HEK293 (cell line): ENCODE data around the gene ZFYVE28.

Source experiments
- CTCF ChIP-seq: fragments of 450-650 bp; formaldehyde crosslinking; IDR thresholded peaks from 2 replicates; pipeline ENCODE4 v1.5.1; 2016; ENCODE audit warnings: missing biosample characterization, missing genetic modification characterization
- YY1 ChIP-seq: fragments of 450-650 bp; formaldehyde crosslinking; IDR thresholded peaks from 2 replicates; pipeline ENCODE4 v1.5.1; 2018; ENCODE audit warnings: missing biosample characterization, missing genetic modification characterization
- ZNF112 ChIP-seq: fragments of 450-650 bp; formaldehyde crosslinking; IDR thresholded peaks from 2 replicates; pipeline ENCODE4 v1.5.0; 2017; ENCODE audit warnings: missing biosample characterization, missing genetic modification characterization
- ZNF121 ChIP-seq: fragments of 450-650 bp; formaldehyde crosslinking; IDR thresholded peaks from 2 replicates; pipeline ENCODE4 v1.5.1; 2016; ENCODE audit warnings: missing biosample characterization, missing genetic modification characterization
- ZNF221 ChIP-seq: fragments of 450-650 bp; formaldehyde crosslinking; IDR thresholded peaks from 2 replicates; pipeline ENCODE4 v1.5.1; 2017; ENCODE audit warnings: missing biosample characterization, missing genetic modification characterization, borderline replicate concordance
- ZNF311 ChIP-seq: fragments of 450-650 bp; formaldehyde crosslinking; IDR thresholded peaks from 2 replicates; pipeline ENCODE4 v1.5.1; 2017; ENCODE audit warnings: missing biosample characterization, missing genetic modification characterization, borderline replicate concordance
- ZNF449 ChIP-seq: fragments of 450-650 bp; formaldehyde crosslinking; IDR thresholded peaks from 2 replicates; pipeline ENCODE4 v1.5.1; 2017; ENCODE audit warnings: missing biosample characterization, mild to moderate bottlenecking, missing genetic modification characterization, moderate library complexity
- TF ChIP-seq, protein P1 (sequence below): fragments of 450-650 bp; formaldehyde crosslinking; IDR thresholded peaks from 2 replicates; pipeline ENCODE4 v1.5.1; 2017; ENCODE audit warnings: missing biosample characterization, missing genetic modification characterization
- TF ChIP-seq, protein P2 (sequence below): fragments of 450-650 bp; formaldehyde crosslinking; IDR thresholded peaks from 2 replicates; pipeline ENCODE4 v1.5.1; 2017; ENCODE audit warnings: missing biosample characterization, missing genetic modification characterization

DNA sequence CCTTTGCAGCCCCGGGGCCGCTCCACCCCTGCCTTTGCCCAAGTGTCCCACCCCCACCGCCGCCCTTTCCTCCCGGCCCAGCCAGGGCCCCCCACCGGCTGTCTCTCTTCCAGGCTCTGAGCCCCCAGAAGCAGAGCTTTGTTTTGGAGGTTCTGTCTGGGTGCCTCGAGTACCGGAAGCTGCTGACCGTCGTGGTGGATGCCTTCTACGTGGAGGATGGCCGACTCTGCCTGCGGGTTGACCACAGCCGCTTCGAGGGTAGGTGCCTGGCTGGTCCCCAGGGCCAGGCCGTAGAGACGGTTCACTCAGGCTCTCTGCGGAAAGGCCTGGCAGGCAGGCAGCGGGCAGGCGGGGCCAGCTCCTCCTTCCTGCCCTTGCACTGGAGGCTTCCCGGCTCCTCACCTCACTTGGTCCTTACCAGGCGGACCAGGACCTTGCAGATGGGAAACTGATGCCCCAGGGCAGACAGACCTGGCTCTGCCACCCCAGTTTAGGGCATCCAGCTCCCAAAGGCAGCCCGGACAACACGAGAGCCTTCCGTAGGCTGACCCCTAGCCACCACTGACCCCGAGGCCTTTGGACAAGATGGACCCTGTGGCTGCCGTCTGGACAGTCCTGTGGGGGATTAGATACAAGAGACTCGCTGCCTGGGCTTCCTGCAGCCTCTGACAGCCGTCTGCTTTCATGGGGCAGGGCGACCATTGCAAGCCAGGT is 18.5 kb upstream of the ZFYVE28 start:
- TF ChIP-seq, protein P1, sequence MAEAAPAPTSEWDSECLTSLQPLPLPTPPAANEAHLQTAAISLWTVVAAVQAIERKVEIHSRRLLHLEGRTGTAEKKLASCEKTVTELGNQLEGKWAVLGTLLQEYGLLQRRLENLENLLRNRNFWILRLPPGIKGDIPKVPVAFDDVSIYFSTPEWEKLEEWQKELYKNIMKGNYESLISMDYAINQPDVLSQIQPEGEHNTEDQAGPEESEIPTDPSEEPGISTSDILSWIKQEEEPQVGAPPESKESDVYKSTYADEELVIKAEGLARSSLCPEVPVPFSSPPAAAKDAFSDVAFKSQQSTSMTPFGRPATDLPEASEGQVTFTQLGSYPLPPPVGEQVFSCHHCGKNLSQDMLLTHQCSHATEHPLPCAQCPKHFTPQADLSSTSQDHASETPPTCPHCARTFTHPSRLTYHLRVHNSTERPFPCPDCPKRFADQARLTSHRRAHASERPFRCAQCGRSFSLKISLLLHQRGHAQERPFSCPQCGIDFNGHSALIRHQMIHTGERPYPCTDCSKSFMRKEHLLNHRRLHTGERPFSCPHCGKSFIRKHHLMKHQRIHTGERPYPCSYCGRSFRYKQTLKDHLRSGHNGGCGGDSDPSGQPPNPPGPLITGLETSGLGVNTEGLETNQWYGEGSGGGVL (tag by site-specific recombination): no peak
- no peak for TF ChIP-seq ZNF221 (tag by site-specific recombination)
- TF ChIP-seq CTCF (tag by site-specific recombination): no peak
- TF ChIP-seq ZNF121 (tag by site-specific recombination): no peak
- TF ChIP-seq ZNF112 (tag by site-specific recombination): no peak
- no peak for TF ChIP-seq ZNF449 (tag by site-specific recombination)
- no peak for TF ChIP-seq YY1 (tag by site-specific recombination)
- TF ChIP-seq, protein P2, sequence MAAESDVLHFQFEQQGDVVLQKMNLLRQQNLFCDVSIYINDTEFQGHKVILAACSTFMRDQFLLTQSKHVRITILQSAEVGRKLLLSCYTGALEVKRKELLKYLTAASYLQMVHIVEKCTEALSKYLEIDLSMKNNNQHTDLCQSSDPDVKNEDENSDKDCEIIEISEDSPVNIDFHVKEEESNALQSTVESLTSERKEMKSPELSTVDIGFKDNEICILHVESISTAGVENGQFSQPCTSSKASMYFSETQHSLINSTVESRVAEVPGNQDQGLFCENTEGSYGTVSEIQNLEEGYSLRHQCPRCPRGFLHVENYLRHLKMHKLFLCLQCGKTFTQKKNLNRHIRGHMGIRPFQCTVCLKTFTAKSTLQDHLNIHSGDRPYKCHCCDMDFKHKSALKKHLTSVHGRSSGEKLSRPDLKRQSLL (tag by site-specific recombination): no peak
- TF ChIP-seq ZNF311: no peak
